Right cardiac atrium (tissue), 5 donors: ENCODE measurements around the gene SYT12. TPM values are rescaled to one million over a fixed set of nuclear protein-coding genes. Genes with fewer than 3 reads are reported as not detected.
"Not testable (repeated sequence)": the region's sequence is repeated elsewhere in the genome, so short reads cannot be mapped to it uniquely, and the experiment has no call there.

ENCODE experiments used
- ATAC-seq, 2 donors: fragments of 200-7000 bp; cut with Tn5 transposase; one replicate each; pipeline versions ENCODE4 v1.8.0 to v1.9.1; 2020; ENCODE audit warnings: moderate library complexity in 2 of 2, mild to moderate bottlenecking in 1 of 2
- DNase-seq, 3 donors: peaks; one replicate each; pipeline ENCODE4 v3.0.0-alpha.2; 2020
- H3K27ac ChIP-seq: one replicate; pipeline ENCODE4 v1.5.1; 2013; ENCODE audit warnings: mild to moderate bottlenecking, low read length, control low read depth, moderate library complexity
- H3K27me3 ChIP-seq: one replicate; pipeline ENCODE4 v1.6.1; 2013; ENCODE audit not compliant: control insufficient read depth, insufficient read depth
- H3K4me1 ChIP-seq: one replicate; pipeline ENCODE4 v1.6.1; 2013; ENCODE audit warnings: low read length; ENCODE audit not compliant: control insufficient read depth, insufficient read depth
- H3K4me3 ChIP-seq: one replicate; pipeline ENCODE4 v1.5.1; 2013; ENCODE audit warnings: low read length, control low read depth
- H3K9me3 ChIP-seq: one replicate; pipeline ENCODE4 v1.6.1; 2013; ENCODE audit warnings: low read length; ENCODE audit not compliant: control insufficient read depth
- WGBS: extraction: QIAGEN DNeasy Blood & Tissue Kit; methylation state at CpG from one replicate; pipeline ENCODE4 v1.1.7; 2013; 5-methylcytosine and 5-hydroxymethylcytosine counted together
- intact Hi-C, 4 donors: fragments of 100-400 bp; cut with DNase I; formaldehyde crosslinking; loops; one replicate each; pipeline versions ENCODE4 v1.11.0 to v1.14.0; 2022 to 2023
- polyA plus RNA-seq: library from polyadenylated mRNA; stranded (reverse); fragments of 200-250 nt; gene quantifications from one replicate; pipeline ENCODE4 v1.2.3, GENCODE V29; 2013
- total RNA-seq, 4 donors: library from RNA; stranded (reverse); fragmentation: NEBNext Ultra II Directional; extraction: Animal tissue kit (Norgen Biotek cat#: 25700); gene quantifications; one replicate each; pipeline ENCODE4 v1.2.1, GENCODE V29; 2021
- donor health status: healthy with polysubstance abuse.
- donor health status: DM: no; HTN: yes; CAD: no.
- donor health status: DM: no; HTN: no; CAD: no.
- donor health status: DM: no; HTN: yes; CAD: no; lungs with severe emphysema.
- donor health status: DM: yes; HTN: yes; CAD: no.

SYT12 gene
- total and polyA plus RNA-seq, 5 donors = 0.11 to 1.4 (median 0.18) TPM

DNA sequence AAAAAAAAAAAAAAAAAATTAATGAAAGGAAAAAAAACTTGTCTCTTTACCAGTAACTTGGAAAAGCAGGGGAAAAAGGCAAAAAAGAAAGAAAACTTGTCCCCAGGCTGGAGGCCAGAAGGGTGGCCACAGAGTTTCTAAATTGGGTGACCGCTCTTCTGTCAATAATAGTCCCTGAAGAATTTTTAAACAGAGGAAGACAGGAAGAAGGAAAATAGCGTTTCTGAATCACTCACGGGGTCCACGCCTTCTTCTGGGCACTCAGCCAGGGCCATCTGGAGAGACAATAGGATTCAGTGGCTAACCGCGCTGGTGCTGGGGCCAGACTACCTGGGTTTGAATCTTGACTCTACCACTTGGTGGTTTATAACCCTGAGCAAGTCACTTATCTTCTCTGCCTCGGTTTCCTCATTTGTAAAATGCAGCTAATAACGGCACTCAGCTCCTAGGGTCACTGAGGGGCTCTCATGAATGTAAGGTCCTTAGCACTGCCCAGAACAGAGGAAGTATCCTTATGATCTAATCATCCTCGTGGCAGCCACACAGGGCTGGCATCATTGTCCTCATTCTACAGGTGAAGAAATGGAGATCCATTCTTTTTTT lies 40.9 kb upstream of the SYT12 start:
- Histone ChIP-seq H3K27me3 (no peaks in the 10 kb centered on the region), H3K4me3 (no peak overlapping the region), H3K27ac (no peak overlapping the region), H3K9me3 (no peaks in the 10 kb centered on the region), H3K4me1 (no peaks in the 10 kb centered on the region)
- ATAC-seq = peak; percentile 46 to 78
- intact Hi-C loops = no loop called here
- DNase-seq = peak; percentile 89 to 93 (median 90)
- WGBS = 18% methylated on average over 9 of the region's 9 CpGs

DNA sequence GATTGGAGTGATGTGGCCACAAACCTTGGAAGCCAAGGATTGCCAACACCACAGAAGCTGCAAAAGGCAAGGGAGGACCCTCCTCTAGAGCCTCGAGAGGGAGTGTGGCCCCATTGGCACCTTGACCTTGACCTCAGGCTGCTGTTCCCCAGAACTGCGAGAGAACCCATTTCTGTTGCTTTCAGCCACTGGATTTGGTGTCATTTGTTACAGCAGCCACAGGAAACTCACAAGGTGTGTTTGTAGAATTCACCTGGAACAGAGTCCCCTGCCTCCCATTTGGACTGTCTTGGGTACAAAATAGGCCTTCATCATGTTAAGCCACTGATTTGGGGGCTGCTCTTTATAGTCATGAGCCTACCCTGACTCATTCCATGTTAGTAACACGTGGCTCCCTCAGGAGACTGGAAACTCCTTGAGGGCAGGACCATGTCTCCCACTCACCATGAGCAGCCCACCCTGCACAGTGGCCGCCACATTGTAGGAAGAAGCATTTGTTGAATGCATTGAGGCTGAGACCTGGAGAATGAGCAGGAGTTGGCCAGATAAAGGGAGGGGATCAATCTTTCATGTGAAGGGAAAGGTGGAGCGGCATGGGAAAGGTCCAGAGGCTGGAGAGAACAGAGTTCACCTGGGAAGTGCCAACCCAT lies 39.5 kb upstream of the SYT12 start:
- Histone ChIP-seq H3K4me1 (no peaks in the 10 kb centered on the region), H3K27ac (no peak overlapping the region), H3K9me3 (no peaks in the 10 kb centered on the region), H3K4me3 (no peak overlapping the region), H3K27me3 (no peaks in the 10 kb centered on the region)
- no peak for ATAC-seq
- intact Hi-C loops = no loop called here
- WGBS = 90% methylated on average over 5 of the region's 5 CpGs
- no peak for DNase-seq

DNA sequence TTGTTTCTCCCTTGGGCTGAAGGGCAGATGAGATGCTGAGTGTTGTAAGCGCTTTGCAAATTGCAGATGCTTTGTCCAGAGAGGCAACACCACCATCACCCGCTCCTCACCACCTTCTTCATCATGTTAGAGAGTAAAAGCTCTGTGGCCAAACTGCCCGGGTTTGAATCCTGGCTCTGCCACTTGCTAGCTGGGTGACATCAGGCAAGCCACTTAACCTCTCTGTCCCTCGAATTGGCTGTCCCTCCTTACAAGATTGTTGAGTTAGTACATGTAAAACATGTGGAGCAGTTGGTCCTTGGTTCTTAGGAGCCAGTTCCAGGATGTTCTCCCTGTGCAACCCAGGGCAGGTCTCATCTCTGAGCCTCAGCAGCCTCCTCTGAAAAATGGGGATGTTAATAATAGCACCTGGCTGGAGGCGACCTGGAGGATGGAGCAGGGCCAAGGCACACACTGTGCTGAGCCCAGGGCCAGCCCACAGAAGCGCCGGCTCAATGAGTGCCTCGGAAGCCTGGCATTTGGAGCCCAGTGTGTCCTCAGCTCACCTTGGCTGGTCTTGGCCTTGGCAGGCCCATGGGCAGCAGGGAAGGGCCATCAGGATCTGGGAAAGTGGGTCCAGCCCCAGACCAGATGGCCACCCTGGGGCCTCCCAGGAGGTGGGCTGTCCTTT lies 37.3 kb upstream of the SYT12 start:
- ATAC-seq = peak; percentile 51 to 83
- WGBS = 71% methylated on average over 8 of the region's 8 CpGs
- Histone ChIP-seq H3K27ac (no peak overlapping the region), H3K27me3 (no peaks in the 10 kb centered on the region), H3K4me3 (no peak overlapping the region), H3K4me1 (no peaks in the 10 kb centered on the region), H3K9me3 (no peaks in the 10 kb centered on the region)
- peak in 2 of 3 donors; percentile 62 to 72 for DNase-seq
- intact Hi-C loops = no loop called here

DNA sequence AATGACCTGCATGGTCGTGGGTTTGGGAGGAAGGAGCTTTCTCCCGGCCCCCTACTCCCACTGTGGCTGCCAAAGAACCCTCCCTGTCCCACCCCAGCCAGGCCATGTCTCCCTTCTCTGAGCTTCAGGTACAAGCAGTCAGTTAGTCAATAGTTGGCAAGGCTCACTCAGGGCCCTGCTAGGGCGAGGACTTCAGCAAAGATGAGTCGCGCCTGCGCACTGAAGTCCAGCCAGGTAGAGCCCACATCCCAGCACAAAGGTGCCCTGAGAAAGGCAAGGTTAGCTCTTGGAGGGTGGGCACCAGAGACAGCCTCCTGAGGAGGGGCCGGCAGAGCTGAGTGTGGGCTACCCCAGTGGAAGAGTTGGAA lies 36.8 kb upstream of the SYT12 start:
- no peaks in the 10 kb centered on the region for H3K4me1 ChIP-seq
- H3K27ac ChIP-seq = no peak overlapping the region
- WGBS = 91% methylated on average over 7 of the region's 7 CpGs
- no peak for ATAC-seq
- H3K27me3 ChIP-seq = no peaks in the 10 kb centered on the region
- intact Hi-C loops = no loop called here
- DNase-seq = no peak
- no peaks in the 10 kb centered on the region for H3K9me3 ChIP-seq
- H3K4me3 ChIP-seq = no peak overlapping the region

DNA sequence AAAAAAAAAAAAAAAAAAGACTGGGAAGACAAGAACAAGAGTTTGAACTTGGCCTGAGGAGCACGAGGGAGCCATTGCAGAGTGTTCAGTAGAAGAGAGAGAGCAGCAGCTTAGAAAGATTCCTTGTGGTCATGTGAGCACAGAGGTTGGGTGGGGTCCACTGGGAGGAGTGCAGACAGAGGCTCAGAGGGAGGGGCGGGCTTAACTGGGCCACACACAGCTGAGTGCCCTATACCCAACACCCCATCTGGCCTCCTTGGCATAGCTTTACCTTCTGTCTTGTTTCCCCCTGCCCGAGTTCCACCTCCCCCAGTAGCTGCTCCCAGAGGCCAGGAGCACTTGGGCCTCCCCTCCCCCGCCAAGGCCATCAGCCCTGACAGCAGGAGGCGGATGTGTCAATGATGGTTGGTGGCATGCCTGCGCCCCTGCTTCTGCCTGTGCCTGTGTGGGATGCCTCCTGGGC lies 35.7 kb upstream of the SYT12 start:
- no peaks in the 10 kb centered on the region for H3K9me3 ChIP-seq
- WGBS = 79% methylated on average over 6 of the region's 6 CpGs
- intact Hi-C loops = no loop called here
- H3K4me3 ChIP-seq = no peak overlapping the region
- H3K4me1 ChIP-seq = no peaks in the 10 kb centered on the region
- DNase-seq (peak in 2 of 3 donors; percentile 56 to 67), ATAC-seq (peak in 1 of 2 donors; percentile 40)
- H3K27me3 ChIP-seq = no peaks in the 10 kb centered on the region
- no peak overlapping the region for H3K27ac ChIP-seq

DNA sequence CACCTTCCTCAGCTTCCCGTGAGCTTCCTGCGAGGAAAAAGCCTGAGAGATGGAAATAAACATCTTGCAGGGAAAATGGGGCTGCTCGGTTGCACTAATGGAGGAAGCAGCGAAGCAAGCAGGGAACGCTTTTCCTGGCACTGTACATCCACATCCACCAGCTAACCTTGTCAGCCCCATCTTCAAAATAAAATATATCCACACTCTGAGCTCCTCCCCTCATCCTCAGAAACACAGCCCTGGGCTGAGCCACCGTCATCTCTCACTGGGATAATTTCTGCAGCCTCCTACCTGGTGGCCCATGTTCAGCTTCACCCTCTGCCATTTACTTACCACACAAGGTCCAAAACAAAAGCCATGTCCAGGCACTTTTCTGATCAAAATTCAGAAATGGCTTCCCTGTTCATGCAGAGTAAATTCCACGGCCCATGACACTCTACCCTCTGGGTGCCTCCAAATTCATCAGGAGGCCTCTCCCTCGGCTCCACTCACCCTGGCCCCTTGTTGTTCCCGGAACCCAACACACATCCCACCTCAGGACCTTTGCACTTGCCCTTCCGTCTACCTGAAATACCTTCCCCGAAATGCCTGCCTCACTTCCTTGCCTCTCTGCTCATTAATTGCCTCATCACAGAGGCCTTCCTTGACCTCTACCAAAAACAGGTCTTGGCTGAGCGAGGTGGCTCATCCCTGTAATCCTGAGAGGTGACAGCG lies 34.9 kb upstream of the SYT12 start:
- Histone ChIP-seq H3K9me3 (no peaks in the 10 kb centered on the region), H3K4me3 (no peak overlapping the region), H3K27ac (no peak overlapping the region), H3K4me1 (no peaks in the 10 kb centered on the region), H3K27me3 (no peaks in the 10 kb centered on the region)
- 81% methylated on average over 13 of the region's 13 CpGs for WGBS
- no peak for DNase-seq
- no peak for ATAC-seq
- intact Hi-C loops = no loop called here

DNA sequence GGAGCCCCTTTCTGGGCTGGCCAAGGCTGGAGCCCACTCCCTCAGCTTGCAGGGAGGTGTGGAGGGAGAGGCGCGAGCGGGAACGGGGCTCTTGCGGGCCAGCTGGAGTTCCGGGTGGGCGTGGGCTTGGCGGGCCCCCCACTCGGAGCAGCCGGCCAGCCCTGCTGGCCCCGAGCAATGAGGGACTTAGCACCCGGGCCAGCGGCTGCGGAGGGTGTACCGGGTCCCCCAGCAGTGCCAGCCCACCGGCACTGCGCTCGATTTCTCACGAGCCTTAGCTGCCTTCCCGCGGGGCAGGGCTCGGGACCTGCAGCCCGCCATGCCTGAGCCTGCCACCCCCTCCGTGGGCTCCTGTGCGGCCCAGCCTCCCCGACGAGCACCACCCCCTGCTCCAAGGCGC lies 34.2 kb upstream of the SYT12 start:
- H3K9me3 ChIP-seq, H3K4me1 ChIP-seq, DNase-seq, H3K4me3 ChIP-seq, ATAC-seq, H3K27ac ChIP-seq, intact Hi-C loops, H3K27me3 ChIP-seq: not testable (repeated sequence)
- 96% methylated on average over 28 of the region's 28 CpGs for WGBS

DNA sequence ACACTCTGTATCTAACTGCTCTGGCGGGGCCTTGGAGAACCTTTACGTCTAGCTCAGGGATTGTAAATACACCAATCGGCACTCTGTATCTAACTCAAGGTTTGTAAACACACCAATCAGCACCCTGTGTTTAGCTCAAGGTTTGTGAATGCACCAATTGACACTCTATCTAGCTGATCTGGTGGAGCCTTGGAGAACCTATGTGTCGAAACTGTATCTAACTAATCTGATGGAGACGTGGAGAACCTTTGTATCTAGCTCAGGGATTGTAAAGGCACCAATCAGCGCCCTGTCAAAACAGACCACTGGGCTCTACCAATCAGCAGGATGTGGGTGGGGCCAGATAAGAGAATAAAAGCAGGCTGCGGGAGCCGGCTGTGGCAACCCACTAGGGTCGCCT lies 33.6 kb upstream of the SYT12 start:
- H3K9me3 ChIP-seq, ATAC-seq, H3K4me1 ChIP-seq, intact Hi-C loops, H3K4me3 ChIP-seq, H3K27me3 ChIP-seq, DNase-seq, H3K27ac ChIP-seq: not testable (repeated sequence)
- 73% methylated on average over 9 of the region's 9 CpGs for WGBS

DNA sequence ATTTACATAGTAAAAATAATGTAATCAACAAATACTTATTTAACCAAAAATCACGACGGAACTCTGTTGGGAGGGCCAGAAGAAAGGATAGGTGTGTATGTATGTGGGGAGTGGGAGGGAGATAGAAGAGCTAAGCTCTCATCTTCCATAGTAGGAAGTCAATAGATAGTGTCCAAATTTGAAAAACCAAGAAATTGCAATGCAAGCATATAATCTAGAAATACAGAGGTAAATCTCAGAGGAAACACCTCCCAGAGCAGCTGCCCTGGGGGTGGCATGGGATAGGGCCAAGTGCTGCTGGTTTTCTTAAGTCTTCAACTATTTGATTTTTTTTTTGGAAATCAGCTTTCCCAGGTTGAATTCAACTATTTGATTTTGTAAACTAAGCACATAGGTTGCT lies 30.9 kb upstream of the SYT12 start:
- DNase-seq (no peak), ATAC-seq (no peak)
- Histone ChIP-seq H3K9me3 (no peaks in the 10 kb centered on the region), H3K4me3 (no peak overlapping the region), H3K27me3 (no peaks in the 10 kb centered on the region), H3K4me1 (peaks cover 4% of the 10 kb centered on the region), H3K27ac (no peak overlapping the region)
- intact Hi-C loops = no loop called here
- WGBS = 80% methylated on average over 2 of the region's 2 CpGs

DNA sequence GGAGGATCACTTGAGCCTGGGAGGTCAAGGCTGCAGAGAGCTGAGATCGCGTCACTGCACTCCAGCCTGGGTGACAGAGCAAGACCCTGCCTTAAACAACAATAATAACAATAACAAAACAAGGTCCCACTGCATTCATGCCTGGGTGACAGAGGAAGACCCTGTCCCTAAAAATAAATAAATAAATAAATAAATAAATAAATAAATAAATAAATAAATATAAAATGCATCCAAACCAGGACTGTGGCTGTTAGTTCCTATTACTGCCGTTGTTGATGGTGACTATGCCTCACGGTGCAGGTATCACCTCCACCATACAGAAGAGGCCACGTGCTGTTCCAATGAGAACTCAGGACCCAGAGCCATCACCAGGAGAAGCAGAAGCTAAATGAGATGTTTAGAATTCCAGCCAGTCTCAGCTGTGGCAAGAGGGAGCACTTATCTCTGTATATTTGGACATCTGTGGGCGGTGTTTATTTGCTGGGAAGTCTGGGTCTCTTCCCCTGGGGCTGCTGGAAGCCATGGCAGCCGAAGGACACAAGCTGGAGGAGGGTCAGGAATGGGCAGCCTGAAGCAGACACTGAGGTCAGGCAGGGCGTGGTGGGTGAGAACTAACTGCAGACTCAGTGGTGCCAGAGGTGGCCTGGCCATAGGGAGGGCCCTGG lies 26.2 kb upstream of the SYT12 start:
- 43% methylated on average over 8 of the region's 8 CpGs for WGBS
- H3K27ac ChIP-seq = no peak overlapping the region
- ATAC-seq = peak; percentile 91 to 94
- peak; percentile 76 to 87 (median 83) for DNase-seq
- peaks cover 5% of the 10 kb centered on the region for H3K4me1 ChIP-seq
- no peaks in the 10 kb centered on the region for H3K9me3 ChIP-seq
- H3K27me3 ChIP-seq = no peaks in the 10 kb centered on the region
- H3K4me3 ChIP-seq = no peak overlapping the region
- intact Hi-C loops = no loop called here
